Middle frontal gyrus (tissue), 1 donor: ENCODE data around the gene C11orf52.
"Not testable (repeated sequence)": the region's sequence is repeated elsewhere in the genome, so short reads cannot be mapped to it uniquely, and the experiment has no call there.

Experiments used
- DNase-seq: peaks from one replicate; pipeline ENCODE4 v3.0.0-alpha.2; 2015; ENCODE audit warnings: low spot score; ENCODE audit errors: extremely low spot score

The C11orf52 gene

DNA sequence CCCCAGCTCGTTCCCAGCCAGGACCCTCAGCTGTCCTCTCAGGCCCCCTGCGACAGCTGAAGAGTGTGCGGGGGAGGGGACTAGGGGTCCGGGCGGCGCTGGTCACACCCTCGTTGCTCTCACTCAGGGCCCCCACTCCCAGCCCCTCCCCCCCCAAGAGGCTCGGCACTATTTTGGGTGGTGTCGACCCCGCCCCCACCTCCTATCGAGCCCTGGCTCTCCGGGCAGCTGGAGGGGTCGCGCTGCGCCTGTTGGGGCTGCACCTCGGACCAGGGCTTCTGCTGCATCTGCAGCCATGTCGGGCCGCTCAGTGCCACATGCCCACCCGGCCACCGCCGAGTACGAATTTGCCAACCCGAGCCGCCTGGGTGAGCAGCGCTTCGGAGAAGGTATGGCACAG, 6.2 kb upstream of the C11orf52 start, which contains the start of gene HSPB2:
TSS of gene HSPB2 (plus strand) at position 200 of the 400 bp plus-strand sequence. CDS start at position 296, 96 bp downstream.
- DNase-seq: no peak

GRCh38 chr11:111913031-111913861, 5.5 kb upstream of the C11orf52 start:
- DNase-seq: no peak

DNA sequence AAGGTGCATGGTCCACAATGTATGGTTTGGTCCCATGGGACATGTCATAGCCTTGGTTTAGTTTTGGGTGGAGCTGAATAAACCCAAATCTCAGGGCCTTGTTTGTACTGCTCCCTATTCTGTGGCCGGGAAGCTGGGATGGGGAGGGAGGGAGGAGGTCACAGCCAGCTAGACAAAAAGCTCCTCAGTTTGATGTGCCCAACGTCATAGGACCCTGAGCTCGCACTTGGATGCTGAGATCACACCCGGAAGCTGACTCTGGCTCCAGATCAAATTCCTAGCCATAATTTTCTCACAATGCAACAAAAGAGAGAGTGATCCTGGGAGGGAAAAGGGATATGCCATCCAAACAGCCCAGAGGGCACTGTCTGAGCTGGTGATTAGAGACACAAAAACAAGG, 4.7 kb upstream of the C11orf52 start:
- DNase-seq: peak; percentile 63

DNA sequence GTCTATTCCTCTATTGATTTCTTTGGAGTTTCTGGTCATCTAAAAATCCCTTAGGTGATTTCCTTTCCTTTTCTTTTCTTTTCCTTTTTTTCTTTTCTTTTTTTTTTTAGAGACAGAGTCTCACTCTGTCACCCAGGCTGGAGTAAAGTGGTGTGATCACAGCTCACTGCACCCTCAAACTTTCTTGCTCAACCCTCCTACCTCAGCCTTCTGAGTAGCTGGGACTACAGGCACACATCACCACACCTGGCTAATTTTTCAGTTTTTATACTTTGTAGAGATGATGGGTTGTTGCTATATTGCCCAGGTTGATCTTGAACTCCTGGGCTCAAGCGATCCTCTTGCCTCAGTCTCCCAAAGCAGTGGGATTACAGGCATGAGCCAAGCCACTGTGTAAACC, 1.9 kb upstream of the C11orf52 start:
- DNase-seq: no peak

GRCh38 chr11:111917312-111917711, 1.4 kb upstream of the C11orf52 start:
- DNase-seq: no peak

DNA sequence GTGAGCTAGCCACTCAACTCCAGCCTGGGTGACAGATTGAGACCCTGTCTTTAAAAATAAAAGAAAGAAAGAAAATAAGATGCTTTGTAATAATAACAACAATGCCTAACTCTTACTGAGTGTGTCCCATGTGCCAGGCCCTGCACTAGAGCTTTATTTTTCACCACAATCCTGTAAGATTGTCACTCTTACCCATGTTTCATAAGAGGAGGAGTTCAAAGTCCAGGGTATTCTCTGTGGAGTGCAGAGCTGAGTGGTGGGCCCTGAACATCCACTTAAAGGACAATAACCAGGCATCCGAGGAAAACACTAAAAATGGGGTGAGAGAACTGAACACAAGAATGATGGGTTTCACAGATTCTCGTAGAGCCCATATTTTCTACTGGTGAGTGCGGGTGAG, 925 bp upstream of the C11orf52 start:
- no peak for DNase-seq

- DNase-seq: no peak
These were observed 2.2 kb downstream of the C11orf52 start for GRCh38 chr11:111920908-111921307.

DNA sequence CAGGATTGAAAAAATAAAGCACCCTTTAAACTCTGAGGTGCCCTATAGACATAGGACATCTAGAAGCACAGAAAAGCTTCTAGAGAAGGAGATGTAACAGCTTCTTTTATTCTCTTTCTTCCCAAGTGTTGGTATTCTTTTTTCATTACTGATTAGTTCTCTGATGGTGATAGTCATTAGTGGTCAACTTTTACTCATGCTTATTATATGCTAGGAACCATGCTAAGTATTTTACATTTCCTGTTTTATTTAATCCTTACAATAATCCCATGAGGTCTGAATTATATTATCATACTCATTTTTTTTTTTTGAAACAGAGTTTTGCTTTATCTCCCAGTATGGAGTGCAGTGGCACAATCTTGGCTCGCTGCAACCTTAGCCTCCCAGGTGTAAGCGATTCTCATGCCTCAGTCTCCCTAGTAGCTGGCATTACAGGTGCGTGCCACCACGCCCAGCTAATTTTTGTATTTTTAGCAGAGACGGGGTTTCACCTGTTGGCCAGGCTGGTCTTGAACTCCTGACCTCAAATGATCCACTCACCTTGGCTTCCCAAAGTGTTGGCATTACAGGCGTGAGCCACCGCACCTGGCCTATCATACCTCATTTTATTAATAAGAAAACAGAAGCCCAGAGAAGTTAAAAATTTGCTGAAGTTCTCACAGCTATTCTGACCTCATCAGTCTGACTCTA, 3.0 kb downstream of the C11orf52 start:
- DNase-seq: no peak

GRCh38 chr11:111922803-111923202, 4.1 kb downstream of the C11orf52 start:
- DNase-seq: no peak

DNA sequence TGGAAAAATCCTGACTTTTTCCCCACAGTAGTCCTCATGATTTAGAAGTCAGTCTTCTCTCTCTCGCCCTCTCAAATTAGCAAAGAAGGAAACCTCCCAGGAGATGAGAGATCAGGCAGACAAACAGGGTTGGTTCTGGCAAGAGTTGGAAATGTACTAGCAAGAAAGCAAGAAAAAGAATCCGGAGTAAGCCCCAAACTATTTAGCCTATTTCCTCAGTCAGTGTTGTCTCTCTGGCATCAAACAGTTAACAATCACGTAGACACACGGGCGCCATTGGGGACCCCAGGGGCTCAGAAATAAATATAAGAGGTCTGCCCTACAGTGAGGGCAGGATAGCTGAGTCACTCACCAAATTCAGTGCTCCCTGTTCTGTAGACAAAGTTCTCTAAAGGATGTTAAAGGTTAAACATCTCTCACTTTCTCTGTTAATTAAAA, 4.7 kb downstream of the C11orf52 start:
- DNase-seq: no peak

- DNase-seq: no peak
These were observed 5.2 kb downstream of the C11orf52 start for GRCh38 chr11:111923951-111924350.

DNA sequence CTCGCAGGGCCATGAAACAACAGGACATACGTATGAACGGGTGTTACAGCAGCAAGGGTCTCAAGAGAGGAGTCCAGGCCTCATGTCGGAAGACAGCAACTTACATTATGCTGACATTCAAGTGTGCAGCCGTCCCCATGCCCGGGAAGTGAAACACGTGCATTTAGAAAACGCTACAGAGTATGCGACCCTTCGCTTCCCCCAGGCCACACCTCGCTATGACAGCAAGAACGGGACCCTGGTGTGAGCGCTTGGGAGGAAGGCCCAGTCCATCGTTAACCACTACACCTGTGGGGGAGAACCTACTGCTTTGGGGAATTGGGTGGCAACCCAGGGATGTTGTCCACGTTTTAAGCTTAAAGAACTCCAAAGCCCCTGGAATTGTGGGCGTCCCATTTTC, 7.2 kb downstream of the C11orf52 start:
- DNase-seq: no peak

DNA sequence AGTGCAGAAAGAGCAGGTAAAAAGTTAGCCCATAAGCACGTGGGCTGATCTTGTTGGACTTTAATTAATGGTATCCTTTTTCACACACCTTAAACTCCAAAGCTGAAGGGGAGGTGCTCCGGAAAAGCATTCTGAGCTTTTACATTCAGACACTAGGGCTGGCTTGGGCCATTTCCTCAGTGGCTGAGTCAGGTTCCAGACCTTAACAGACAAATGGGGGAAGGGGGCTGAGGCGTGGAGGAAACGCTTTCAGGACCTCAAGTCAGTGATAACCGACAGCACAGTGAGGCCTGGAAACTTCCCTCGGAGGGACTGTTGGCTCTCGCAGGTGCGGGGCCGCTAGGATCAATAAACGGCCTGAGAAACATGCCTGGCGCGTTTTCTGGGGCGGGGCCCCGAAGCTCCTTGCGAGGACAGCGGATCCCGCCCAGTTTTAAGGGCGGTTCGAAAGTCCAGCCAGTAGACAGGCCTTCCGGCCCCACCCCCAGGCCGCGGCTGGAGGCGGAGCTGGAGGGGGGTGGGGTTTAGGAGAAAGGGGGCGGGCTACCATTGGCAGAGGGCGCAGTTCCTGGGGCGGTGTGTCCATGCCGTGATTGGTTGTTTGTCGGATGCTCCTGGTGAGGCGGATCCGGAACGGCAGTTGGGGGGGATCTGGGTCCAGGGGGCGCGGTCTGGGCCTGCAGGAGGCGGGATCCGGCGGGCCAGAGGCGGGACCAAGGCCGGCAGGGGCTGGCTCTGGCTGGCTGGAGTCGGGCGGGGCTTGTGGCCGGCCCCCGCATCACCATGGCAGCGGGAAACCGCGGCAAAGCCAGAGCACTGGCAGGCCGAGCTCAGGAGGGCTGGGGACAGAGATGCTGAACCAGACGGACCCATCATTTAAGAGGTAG, 8.0 kb downstream of the C11orf52 start:
- peak; percentile 94 for DNase-seq

- no peak for DNase-seq
These were observed 11.8 kb downstream of the C11orf52 start for GRCh38 chr11:111930472-111930871.

DNA sequence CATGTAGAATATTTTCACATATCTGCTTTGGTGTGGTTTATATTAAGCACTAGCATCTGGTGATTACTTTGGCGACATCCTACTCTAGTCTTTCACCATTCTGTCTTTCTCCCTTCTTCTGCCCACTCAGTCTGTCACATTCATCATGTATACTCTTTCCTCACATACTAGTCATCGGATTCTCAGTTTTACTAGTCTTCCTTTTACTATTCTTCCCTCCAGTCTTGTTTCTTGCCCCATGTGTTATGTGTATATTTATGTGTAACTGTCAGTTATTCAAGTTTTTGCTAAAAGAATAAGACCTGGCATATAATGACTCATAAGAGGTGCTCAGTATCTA, 13.9 kb downstream of the C11orf52 start:
- no peak for DNase-seq

DNA sequence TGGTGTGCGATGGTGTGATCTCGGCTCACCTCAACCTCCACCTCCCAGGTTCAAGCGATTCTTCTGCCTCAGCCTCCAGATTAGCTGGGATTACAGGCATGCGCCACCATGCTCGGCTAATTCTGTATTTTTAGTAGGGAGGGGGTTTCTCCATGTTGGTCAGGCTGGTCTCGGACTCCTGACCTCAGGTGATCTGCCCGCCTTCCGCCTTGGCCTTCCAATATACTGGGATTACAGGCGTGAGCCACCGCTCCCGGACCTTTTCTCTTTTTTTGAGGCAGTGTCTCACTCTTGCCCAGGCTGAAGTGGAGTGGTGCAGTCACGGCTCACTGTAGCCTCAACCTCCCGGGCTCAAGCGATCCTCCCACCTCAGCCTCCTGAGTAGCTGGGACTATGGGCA, 14.5 kb downstream of the C11orf52 start:
- not testable (repeated sequence) for DNase-seq

- no peak for DNase-seq
These were observed 15.2 kb downstream of the C11orf52 start for GRCh38 chr11:111933872-111934271.

DNA sequence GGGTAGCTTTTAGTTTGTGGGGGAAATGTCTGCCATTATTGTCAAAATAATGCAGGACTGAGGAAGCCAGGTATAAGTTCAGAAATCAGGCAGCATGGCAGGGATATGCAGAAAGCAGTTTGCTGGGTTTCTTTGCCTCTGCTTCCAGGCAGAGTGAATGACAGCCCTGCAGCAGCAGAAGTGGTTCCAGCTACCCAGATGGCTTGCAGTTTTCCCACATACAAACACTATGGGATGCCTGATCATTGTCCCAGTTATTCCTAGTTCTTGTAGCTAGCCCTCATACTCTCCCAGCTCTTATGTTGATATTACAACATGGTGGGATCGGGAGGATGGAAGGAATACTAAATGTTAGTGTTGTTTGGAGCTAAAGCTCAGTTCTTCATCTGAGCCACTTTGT, 15.6 kb downstream of the C11orf52 start:
- DNase-seq: no peak

GRCh38 chr11:111935317-111936039, 16.8 kb downstream of the C11orf52 start:
- DNase-seq: no peak

GRCh38 chr11:111936040-111936540, 17.4 kb downstream of the C11orf52 start:
- DNase-seq: no peak

GRCh38 chr11:111937461-111937769, 18.7 kb downstream of the C11orf52 start:
- DNase-seq: no peak
